Activated CD8-positive, alpha-beta memory T cell treated with anti-CD3 and anti-CD28 coated beads, Interleukin-2, amount 50 U/mL, for 4 hours (primary cell): ENCODE results near the gene PAN2.
"Not testable (repeated sequence)": the region's sequence is repeated elsewhere in the genome, so short reads cannot be mapped to it uniquely, and the experiment has no call there.

Experiments
- DNase-seq: peaks from one replicate; pipeline ENCODE4 v3.0.0-alpha.2; 2020

Gene PAN2

DNA sequence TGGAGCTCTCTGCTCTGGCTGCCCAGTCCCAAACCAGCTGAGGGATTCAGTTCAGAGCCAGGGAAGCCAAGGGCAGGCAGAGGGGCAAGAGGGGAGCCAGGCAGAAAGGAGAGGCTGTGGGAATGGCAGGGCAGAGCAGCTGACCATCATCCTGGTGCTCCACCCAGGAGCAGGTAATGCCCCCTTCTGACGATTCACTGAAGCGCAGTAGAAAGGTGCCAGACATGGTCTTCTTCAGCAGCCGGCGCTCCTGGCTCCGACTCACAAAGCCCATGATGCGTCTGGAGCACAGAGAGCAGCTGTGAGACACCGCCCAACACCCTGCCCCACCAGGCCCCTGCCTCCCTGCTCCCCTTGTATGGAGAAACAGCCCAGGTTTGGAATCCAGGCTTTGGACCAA, 12.9 kb upstream of the PAN2 start:
- no peak for DNase-seq

- not testable (repeated sequence) for DNase-seq
Observed at GRCh38 chr12:56342290-56342689, 8.5 kb upstream of the PAN2 start.

DNA sequence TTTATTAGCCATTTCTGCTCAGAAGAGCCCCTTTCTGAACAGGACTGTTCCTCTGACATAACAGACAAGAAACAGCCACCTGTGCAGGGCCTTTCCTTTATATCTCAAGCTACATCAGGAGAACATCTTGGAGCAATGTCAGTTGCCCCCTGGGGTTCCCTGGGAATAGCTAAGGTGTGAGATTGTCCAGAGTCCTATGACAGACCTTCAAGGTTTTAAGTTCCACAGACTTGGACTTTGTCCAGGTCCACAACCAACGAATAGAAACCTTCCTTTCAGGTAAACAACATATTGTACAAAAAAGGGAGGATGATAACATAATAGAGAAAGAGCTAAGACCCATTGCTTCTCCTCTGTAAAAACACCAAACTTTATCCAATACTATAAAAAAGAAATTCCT, 7.8 kb upstream of the PAN2 start:
- no peak for DNase-seq

DNA sequence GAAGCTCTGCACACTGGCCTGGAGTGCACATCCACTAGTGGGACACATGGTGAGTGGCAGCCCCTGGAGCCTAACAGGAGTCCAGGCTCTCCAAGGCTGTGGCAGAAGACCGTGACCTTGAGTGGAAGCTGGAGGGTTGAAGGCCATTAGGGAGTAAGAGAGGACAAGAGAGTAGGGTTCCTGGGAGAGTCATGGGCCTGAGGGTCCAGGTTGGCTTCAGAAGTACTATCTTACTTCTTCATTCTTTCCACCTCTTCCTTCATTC, 5.3 kb upstream of the PAN2 start:
- DNase-seq, result no peak

- peak; percentile 85 for DNase-seq
Observed at GRCh38 chr12:56338308-56339157, 4.7 kb upstream of the PAN2 start, which contains the start of gene IL23A. Gene IL23A, plus strand, starts transcription at chr12:56338884. Its CDS starts 161 bp downstream, at chr12:56339045.

DNA sequence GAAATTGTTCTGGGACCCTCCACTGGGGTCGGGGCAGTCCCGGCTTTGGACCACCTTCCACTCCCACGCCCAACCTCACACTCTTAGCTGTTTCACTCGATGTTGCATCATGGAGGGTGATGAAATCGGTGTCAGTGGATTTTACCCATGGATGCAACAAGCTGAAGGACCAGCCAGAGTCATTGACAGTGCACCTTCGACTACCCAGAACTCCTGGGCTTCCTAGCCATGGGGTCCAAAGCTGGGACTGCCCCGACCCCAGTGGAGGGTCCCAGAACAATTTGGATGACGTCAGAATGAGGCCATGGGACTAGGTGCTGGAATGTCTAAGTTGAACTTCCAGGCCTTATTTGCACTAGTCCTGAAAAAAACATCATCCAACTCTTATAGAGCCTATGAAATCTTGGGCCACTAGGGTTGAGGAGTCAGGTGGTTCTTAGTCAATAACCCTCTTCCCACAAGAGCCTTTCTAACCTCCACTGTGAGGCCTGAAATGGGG, 4.0 kb upstream of the PAN2 start:
- DNase-seq, result no peak

DNA sequence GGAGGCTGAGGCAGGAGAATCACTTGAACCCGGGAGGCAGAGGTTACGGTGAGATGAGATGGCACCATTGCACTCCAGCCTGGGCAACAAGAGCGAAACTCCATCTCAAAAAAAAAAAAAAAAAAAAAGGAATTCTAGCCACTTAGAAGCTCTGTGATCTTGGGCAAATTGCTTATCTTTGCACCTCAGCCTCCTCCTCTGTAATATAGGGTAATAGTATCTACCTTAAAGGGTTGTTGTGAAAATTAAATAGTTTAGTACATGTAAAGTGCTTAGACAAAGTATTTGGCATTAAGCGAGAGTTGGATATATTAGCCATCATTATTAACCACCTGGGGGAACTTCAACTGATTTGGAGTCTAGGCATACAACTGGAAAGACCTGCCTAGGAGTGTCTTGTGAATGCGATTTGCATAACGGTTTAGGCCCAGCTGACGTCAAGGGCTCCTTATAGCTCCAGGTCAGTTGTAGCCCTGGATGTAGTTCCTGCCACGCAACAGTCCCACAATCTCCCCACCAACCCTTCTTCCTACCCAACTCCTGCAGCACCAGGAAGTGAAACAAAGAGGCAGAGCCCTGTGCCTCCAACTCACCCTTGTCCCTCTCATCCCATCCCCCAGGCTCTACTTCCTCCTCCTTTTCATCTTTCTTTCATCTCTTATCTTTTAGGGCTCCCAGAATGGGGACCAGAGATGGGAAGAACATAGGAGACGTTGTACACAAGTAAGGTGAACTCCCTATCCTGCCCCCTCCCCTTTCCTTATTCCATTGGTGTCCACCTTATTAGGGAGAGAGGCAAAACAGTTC, 2.8 kb upstream of the PAN2 start:
- DNase-seq, result no peak

DNA sequence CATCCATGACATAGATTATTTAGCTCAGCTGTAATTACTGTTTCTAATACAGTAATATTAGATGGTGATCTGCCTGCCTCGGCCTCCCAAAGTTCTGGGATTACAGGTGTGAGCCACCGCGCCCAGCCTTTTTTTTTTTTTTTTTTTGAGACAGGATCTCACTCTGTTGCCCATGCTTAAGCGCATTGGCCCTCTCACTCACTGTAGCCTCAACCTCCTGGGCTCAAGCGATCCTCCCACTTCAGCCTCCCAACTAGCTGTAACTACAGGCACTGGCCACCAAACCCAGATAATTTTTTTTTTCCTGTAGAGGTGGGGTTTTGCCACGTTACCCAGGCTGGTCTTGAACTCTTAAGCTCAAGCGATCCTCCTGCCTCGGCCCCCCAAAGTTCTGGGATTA, 1.7 kb upstream of the PAN2 start:
- not testable (repeated sequence) for DNase-seq

DNA sequence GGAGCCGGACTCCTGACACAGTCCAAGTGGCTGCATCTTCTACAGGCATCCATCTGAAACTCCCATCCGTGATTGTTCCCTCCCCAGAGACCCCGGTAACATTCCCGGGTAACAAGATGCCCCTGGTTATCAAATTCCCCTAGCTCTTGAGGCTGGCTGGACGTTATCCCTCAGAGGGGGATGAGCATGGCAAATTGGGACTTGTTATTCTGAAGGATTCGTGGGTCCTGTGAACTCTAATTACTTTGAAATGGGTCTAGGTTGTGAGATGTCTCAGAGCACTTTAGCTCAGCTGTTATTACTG, 642 bp upstream of the PAN2 start:
- no peak for DNase-seq

GRCh38 chr12:56333197-56333678, 562 bp downstream of the PAN2 start:
- DNase-seq, result no peak

DNA sequence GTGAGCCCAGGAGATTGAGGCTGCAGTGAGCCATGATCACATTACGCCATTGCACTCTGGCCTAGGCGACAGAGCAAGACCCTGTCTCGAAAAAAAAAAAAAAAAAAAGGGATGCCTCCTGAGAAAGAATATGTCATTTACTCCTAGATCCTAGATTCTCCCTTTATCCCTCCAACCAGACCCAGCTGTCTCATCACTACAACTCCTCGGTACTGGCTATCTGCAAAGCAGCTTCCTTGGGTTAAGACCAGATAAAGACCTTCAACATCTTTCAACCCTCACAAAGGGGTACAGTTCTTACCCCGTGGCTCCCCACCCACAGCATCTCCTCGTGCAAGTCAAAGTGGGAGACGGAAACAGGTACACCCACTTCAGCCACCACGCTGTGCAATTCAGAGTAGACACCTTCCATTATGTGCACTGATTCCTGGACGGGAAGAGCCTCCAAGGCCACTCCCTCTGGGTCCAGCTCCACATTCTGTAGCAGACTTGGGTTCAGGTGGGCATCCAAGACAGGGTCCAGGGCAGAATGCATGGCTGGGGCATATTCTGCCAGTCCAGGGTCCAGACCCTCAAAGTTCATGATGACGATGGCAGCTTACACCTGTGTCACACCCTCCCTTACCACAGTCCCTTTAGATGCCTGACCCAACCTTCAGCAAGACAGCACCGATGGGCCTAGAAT, 1.1 kb downstream of the PAN2 start:
- DNase-seq, result no peak

DNA sequence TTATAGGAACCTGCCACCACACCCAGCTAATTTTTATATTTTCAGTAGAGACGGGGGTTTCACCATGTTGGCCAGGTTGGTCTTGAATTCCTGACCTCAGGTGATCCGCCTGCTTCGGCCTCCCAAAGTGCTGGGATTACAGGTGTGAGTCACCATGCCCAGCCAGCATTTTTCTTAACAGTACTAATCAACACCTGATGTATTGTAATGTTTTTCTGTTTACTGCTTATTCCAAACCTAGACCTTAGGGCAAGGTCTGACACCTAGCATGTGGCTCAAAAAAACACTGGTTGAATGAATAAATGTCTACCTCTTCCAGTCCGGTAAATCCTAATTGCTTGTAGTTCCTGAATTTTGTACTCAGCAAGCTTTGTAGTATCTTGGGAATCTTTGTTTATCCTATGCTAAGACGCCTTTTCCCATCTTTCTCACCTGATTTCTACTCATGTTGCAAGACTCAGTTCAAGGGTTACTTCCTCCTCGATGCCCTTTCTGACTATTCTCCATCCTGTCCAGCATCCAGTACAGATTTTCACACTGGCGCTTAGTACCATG, 2.8 kb downstream of the PAN2 start:
- no peak for DNase-seq

GRCh38 chr12:56326533-56326932, 7.3 kb downstream of the PAN2 start:
- DNase-seq, result no peak

- no peak for DNase-seq
Observed at GRCh38 chr12:56326126-56326525, 7.7 kb downstream of the PAN2 start.

- no peak for DNase-seq
Observed at GRCh38 chr12:56324206-56324605, 9.6 kb downstream of the PAN2 start.

DNA sequence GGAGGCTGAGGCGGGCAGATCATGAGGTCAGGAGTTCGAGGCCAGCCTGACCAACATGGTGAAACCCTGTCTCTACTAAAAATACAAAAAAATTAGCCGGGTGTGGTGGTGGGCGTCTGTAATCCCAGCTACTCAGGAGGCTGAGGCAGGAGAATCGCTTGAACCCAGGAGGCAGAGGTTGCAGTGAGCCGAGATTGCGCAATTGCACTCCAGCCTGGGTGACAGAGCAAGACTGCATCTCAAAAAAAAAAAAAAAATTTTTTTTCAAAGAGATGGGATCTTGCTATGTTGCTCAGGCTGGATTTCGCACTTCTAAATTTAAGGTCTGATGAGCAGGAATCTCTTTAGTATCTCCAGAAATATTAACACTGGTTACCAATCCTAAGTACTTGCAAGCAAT, 12.2 kb downstream of the PAN2 start:
- DNase-seq, result not testable (repeated sequence)

DNA sequence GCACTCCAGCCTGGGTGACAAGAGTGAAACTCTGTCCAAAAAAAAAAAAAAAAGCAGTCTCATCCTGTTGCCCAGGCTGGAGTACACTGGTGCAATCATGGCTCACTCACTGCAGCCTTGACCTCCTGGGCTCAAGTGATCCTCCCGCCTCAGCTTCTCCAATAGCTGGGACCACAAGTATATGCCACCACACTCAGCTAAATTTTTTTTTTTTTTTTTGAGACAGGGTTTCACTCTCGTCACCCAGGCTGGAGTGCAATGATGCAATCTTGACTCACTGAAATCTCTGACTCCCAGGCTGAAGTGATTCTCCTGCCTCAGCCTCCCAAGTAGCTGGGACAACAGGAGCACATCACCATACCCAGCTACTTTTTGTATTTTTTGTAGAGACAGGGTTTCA, 12.8 kb downstream of the PAN2 start:
- DNase-seq, result no peak

- no peak for DNase-seq
Observed at GRCh38 chr12:56317675-56318074, 16.1 kb downstream of the PAN2 start.

GRCh38 chr12:56315622-56316473, 18.0 kb downstream of the PAN2 start, which contains the start of gene CNPY2:
Gene CNPY2, minus strand, starts transcription at chr12:56315988. Its CDS starts 771 bp downstream, at chr12:56315217.
- DNase-seq, result peak; percentile 95

DNA sequence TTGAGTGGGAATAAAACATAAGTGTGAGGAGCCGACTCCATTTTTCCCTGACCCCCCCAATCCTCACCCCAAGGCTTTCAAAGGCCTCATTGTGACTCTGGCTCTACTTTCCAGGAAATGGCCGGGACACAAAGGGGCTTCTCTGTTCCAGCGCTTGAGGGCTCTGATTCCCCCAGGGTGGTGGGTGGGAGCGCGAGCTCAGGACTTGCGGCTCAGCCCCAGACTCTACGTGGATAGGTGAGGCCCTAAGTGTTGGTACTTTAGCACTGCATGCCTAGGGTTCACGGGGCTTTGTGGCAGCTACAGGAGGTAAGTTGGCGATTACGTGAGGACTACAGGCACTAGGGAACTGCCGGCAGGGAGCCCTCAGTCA, 18.6 kb downstream of the PAN2 start:
- DNase-seq, result no peak

- no peak for DNase-seq
Observed at GRCh38 chr12:56311003-56311402, 22.8 kb downstream of the PAN2 start.

DNA sequence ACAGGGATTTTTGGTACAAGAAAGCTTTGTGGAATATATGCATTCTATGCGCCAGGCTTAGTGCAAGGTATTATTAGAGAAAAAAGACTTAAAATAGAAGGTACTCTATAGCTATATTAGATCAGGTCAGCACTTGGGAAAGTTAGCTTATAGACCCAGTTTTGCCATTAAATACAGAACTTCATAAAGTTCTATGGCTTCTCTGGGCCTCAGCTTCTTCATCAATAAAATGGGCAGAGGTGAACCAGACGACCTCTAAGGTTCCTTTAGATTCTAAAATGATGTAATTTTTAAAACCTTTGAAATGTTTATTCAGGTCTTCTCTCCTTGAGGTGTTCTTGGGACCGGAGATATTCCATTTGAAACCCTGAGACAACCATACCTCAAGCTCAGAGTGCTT, 25.1 kb downstream of the PAN2 start:
- DNase-seq, result no peak
